IMR-90 (cell line): ENCODE data around the gene SLC9A7. TPM values are rescaled to one million over a fixed set of nuclear protein-coding genes. Genes with fewer than 3 reads are reported as not detected.

Experiments
- ATAC-seq: fragments of 200-7000 bp; cut with Tn5 transposase; 2 replicates; pipeline ENCODE4 v1.9.1; 2020; ENCODE audit warnings: low read depth, mild to moderate bottlenecking, moderate library complexity
- BruUV-seq: library from RNA; stranded (reverse); fragments of 400-500 nt; replicated peaks from 2 replicates; lab custom pipeline; 2021; lab: Mats Ljungman, UMichigan
- CTCF ChIA-PET: fragments of 300-600 bp; formaldehyde crosslinking; extraction: SDS; loops from one replicate; lab custom pipeline; 2021; ENCODE audit warnings: antibody characterized with exemption; lab: Yijun Ruan, JAX
- POLR2A ChIA-PET: fragments of 300-600 bp; sonication (Branson Sonifier 250); formaldehyde crosslinking; loops from one replicate; lab custom pipeline; 2022; ENCODE audit warnings: antibody characterized with exemption; ENCODE audit not compliant: unreplicated experiment; lab: Charles Lee
- DNase-seq: peaks from one replicate; pipeline ENCODE4 v3.0.0; 2013
- H2AFZ ChIP-seq: replicated peaks from 2 replicates; pipeline ENCODE3; 2013; ENCODE audit warnings: low read length, mild to moderate bottlenecking; ENCODE audit not compliant: poor library complexity
- H2AK5ac ChIP-seq: 2 replicates; pipeline ENCODE4 v1.6.1; 2013; ENCODE audit warnings: low read depth, low read length, inconsistent platforms
- H2AK9ac ChIP-seq: replicated peaks from 2 replicates; pipeline ENCODE3; 2013; ENCODE audit warnings: mild to moderate bottlenecking, low read depth, low read length, moderate library complexity; ENCODE audit not compliant: poor library complexity
- H2BK120ac ChIP-seq: 2 replicates; pipeline ENCODE4 v1.6.1; 2013; ENCODE audit warnings: low read depth, low read length, inconsistent platforms
- H2BK15ac ChIP-seq: 3 replicates; pipeline ENCODE4 v1.6.1; 2013; ENCODE audit warnings: low read depth, low read length, inconsistent platforms
- H2BK20ac ChIP-seq: 2 replicates; pipeline ENCODE4 v1.6.1; 2013; ENCODE audit warnings: low read depth, mild to moderate bottlenecking, inconsistent platforms, low read length, moderate library complexity
- H2BK5ac ChIP-seq: 2 replicates; pipeline ENCODE4 v1.6.1; 2013; ENCODE audit warnings: mild to moderate bottlenecking, low read depth, low read length, inconsistent platforms; ENCODE audit not compliant: poor library complexity, severe bottlenecking
- H3K14ac ChIP-seq: replicated peaks from 2 replicates; pipeline ENCODE4 v1.6.1; 2013; ENCODE audit warnings: low read depth, low read length, inconsistent platforms
- H3K18ac ChIP-seq: 2 replicates; pipeline ENCODE4 v1.6.1; 2013; ENCODE audit warnings: low read depth, low read length, control low read depth
- H3K23ac ChIP-seq: 2 replicates; pipeline ENCODE4 v1.6.1; 2013; ENCODE audit warnings: low read depth, low read length, inconsistent platforms
- H3K27ac ChIP-seq: 2 replicates; pipeline ENCODE4 v1.5.1; 2013; ENCODE audit warnings: mild to moderate bottlenecking, control low read depth, low read length; ENCODE audit not compliant: insufficient read depth
- H3K27me3 ChIP-seq: 2 replicates; pipeline ENCODE4 v1.6.1; 2013; ENCODE audit warnings: low read length; ENCODE audit not compliant: control insufficient read depth, insufficient read depth
- H3K36me3 ChIP-seq: 2 replicates; pipeline ENCODE4 v1.6.1; 2013; ENCODE audit warnings: low read length, mixed read lengths; ENCODE audit not compliant: control insufficient read depth, insufficient read depth
- H3K4ac ChIP-seq: 2 replicates; pipeline ENCODE4 v1.6.1; 2013; ENCODE audit warnings: low read depth, low read length, inconsistent platforms
- H3K4me1 ChIP-seq: 2 replicates; pipeline ENCODE4 v1.6.1; 2013; ENCODE audit warnings: low read length, mixed read lengths; ENCODE audit not compliant: control insufficient read depth, insufficient read depth
- H3K4me2 ChIP-seq: 2 replicates; pipeline ENCODE4 v1.6.1; 2013; ENCODE audit warnings: low read depth, mild to moderate bottlenecking, control low read depth, low read length, moderate library complexity
- H3K4me3 ChIP-seq: 2 replicates; pipeline ENCODE4 v1.5.1; 2013; ENCODE audit warnings: low read depth, mild to moderate bottlenecking, control low read depth, low read length, moderate library complexity; ENCODE audit not compliant: insufficient read depth
- H3K56ac ChIP-seq: 2 replicates; pipeline ENCODE4 v1.6.1; 2013; ENCODE audit warnings: low read length, inconsistent platforms; ENCODE audit not compliant: insufficient read depth; ENCODE audit errors: extremely low read depth
- H3K79me1 ChIP-seq, 2 experiments: 2 replicates each; pipeline ENCODE4 v1.6.1; 2013; ENCODE audit warnings: low read length in 2 of 2, inconsistent platforms in 1 of 2, low read depth in 1 of 2
- H3K9ac ChIP-seq: 2 replicates; pipeline ENCODE4 v1.6.1; 2013; ENCODE audit warnings: low read depth, low read length, control low read depth
- H3K9me1 ChIP-seq: 2 replicates; pipeline ENCODE4 v1.6.1; 2013; ENCODE audit warnings: low read length, inconsistent platforms; ENCODE audit not compliant: insufficient read depth
- H3K9me3 ChIP-seq: 2 replicates; pipeline ENCODE4 v1.6.1; 2013; ENCODE audit warnings: low read length; ENCODE audit not compliant: control insufficient read depth, insufficient read depth
- H4K20me1 ChIP-seq: 2 replicates; pipeline ENCODE4 v1.6.1; 2013; ENCODE audit warnings: low read length, inconsistent platforms; ENCODE audit not compliant: insufficient read depth
- H4K5ac ChIP-seq: 2 replicates; pipeline ENCODE4 v1.6.1; 2013; ENCODE audit warnings: mild to moderate bottlenecking, low read depth, low read length, control low read depth
- H4K8ac ChIP-seq, 2 experiments: 2 replicates each; pipeline ENCODE4 v1.6.1; 2013; ENCODE audit warnings: low read depth in 2 of 2, low read length in 2 of 2, control low read depth in 1 of 2, inconsistent platforms in 1 of 2
- H4K91ac ChIP-seq: 2 replicates; pipeline ENCODE4 v1.6.1; 2013; ENCODE audit warnings: low read depth, low read length, inconsistent platforms; ENCODE audit not compliant: insufficient read depth
- BHLHE40 ChIP-seq: fragments of 150-350 bp; IDR thresholded peaks from 2 replicates; pipeline ENCODE4 v1.6.1; 2016; ENCODE audit warnings: mild to moderate bottlenecking, low read depth, low read length
- CEBPB ChIP-seq: IDR thresholded peaks from 2 replicates; pipeline ENCODE4 v1.6.1; 2012; ENCODE audit warnings: low read depth, low read length, improper control_type of control experiment
- CHD1 ChIP-seq: IDR thresholded peaks from 2 replicates; pipeline ENCODE4 v1.6.1; 2012; ENCODE audit warnings: low read depth, low read length, improper control_type of control experiment
- CTCF ChIP-seq: conservative IDR thresholded peaks from 2 replicates; pipeline ENCODE4 v1.5.1; 2012; ENCODE audit warnings: mild to moderate bottlenecking, low read depth, low read length, improper control_type of control experiment
- ELK1 ChIP-seq: fragments of 150-350 bp; IDR thresholded peaks from 2 replicates; pipeline ENCODE4 v1.6.1; 2016; ENCODE audit warnings: low read depth, mild to moderate bottlenecking, low read length, moderate library complexity, borderline replicate concordance
- FOS ChIP-seq: fragments of 150-350 bp; IDR thresholded peaks from 2 replicates; pipeline ENCODE4 v1.6.1; 2016; ENCODE audit warnings: low read depth, low read length
- MAFK ChIP-seq: IDR thresholded peaks from 2 replicates; pipeline ENCODE4 v1.6.1; 2012; ENCODE audit warnings: low read depth, low read length, improper control_type of control experiment
- MAZ ChIP-seq: IDR thresholded peaks from 2 replicates; pipeline ENCODE4 v1.6.1; 2012; ENCODE audit warnings: low read depth, mild to moderate bottlenecking, low read length, improper control_type of control experiment, moderate library complexity, borderline replicate concordance
- MXI1 ChIP-seq: IDR thresholded peaks from 2 replicates; pipeline ENCODE4 v1.6.1; 2012; ENCODE audit warnings: low read depth, mild to moderate bottlenecking, low read length, moderate library complexity, borderline replicate concordance
- NFE2L2 ChIP-seq: fragments of 150-350 bp; IDR thresholded peaks from 2 replicates; pipeline ENCODE4 v1.6.1; 2016; ENCODE audit warnings: low read depth, mild to moderate bottlenecking, low read length
- POLR2A ChIP-seq: IDR thresholded peaks from 2 replicates; pipeline ENCODE4 v1.6.1; 2012; ENCODE audit warnings: mild to moderate bottlenecking, low read depth, low read length
- RAD21 ChIP-seq: IDR thresholded peaks from 2 replicates; pipeline ENCODE4 v1.6.1; 2012; ENCODE audit warnings: low read length, improper control_type of control experiment
- RCOR1 ChIP-seq: IDR thresholded peaks from 2 replicates; pipeline ENCODE4 v1.6.1; 2012; ENCODE audit warnings: mild to moderate bottlenecking, low read length, improper control_type of control experiment; ENCODE audit not compliant: insufficient replicate concordance
- RFX5 ChIP-seq: IDR thresholded peaks from 2 replicates; pipeline ENCODE4 v1.8.0; 2012; ENCODE audit warnings: low read depth, mild to moderate bottlenecking, low read length, moderate library complexity
- SMC3 ChIP-seq: fragments of 150-350 bp; IDR thresholded peaks from 2 replicates; pipeline ENCODE4 v1.6.1; 2016; ENCODE audit warnings: low read depth, mild to moderate bottlenecking, antibody characterized with exemption, low read length, moderate library complexity
- USF2 ChIP-seq: fragments of 150-350 bp; IDR thresholded peaks from 2 replicates; pipeline ENCODE4 v1.6.1; 2017; ENCODE audit warnings: mild to moderate bottlenecking, antibody characterized with exemption, low read length, low read depth
- WGBS, 2 experiments: methylation state at CpG; one replicate each; pipeline versions ENCODE4 v1.1.5 to v1.1.7; 2013; ENCODE audit warnings: missing lambda C conversion rate in 2 of 2; ENCODE audit not compliant: insufficient read length in 1 of 2; ENCODE audit errors: extremely low coverage in 2 of 2; 5-methylcytosine and 5-hydroxymethylcytosine counted together
- dilution Hi-C: fragments of 300-500 bp; cut with HindIII; formaldehyde crosslinking; loops from one replicate; pipeline ENCODE4 v1.14.3; 2018; ENCODE audit warnings: low sequenced_read_pairs; ENCODE audit not compliant: unreplicated experiment
- in situ Hi-C: fragments of 300-500 bp; cut with MboI; formaldehyde crosslinking; loops from 3 replicates; pipeline ENCODE4 v1.14.3; 2019; ENCODE audit warnings: low sequenced_read_pairs, inconsistent platforms, mixed read lengths
- intact Hi-C: fragments of 100-400 bp; cut with micrococcal nuclease; formaldehyde crosslinking; loops from 2 replicates; pipeline ENCODE4 v1.10.0; 2022
- polyA plus RNA-seq, 3 experiments: library from polyadenylated mRNA; depleted of rRNA; stranded (reverse); fragments of >200 nt; gene quantifications; 2 replicates each; pipeline ENCODE4 v1.2.3, GENCODE V29; 2012; ENCODE audit warnings: low replicate concordance in 1 of 3
- total RNA-seq: library from RNA; depleted of rRNA; stranded (reverse); fragments of >200 nt; gene quantifications from 2 replicates; pipeline ENCODE4 v1.2.3, GENCODE V29; 2012

SLC9A7 gene
- total and polyA plus RNA-seq, 2 of the 4 experiments (the other 2 are of a cell fraction) = 14.4 to 76.4 TPM

- intact Hi-C loops (loop anchor here (5.0 kb wide), 1 partner anchor 218 kb away; no protein-coding TSS in a partner anchor), in situ Hi-C loops (no loop called here), dilution Hi-C loops (no loop called here)
- no peak for ATAC-seq
- 0 out of 2 replicates have a peak, but pooled peaks cover 3% of the 10 kb centered on the region for H3K9me1 ChIP-seq
- H4K8ac ChIP-seq = no peak overlapping the region
- H3K27ac ChIP-seq = no peak overlapping the region
- H3K23ac ChIP-seq = no peak overlapping the region; the same call in 1 of the 2 replicates
- H4K5ac ChIP-seq = no peak overlapping the region
- H3K27me3 ChIP-seq = no peaks in the 10 kb centered on the region
- WGBS, 2 experiments = 100% methylated on average over 1 of the region's 1 CpG; no CpG with 5 or more reads in 1 of the 2 experiments
- H2BK120ac ChIP-seq = no peak overlapping the region
- H3K79me1 ChIP-seq = peaks cover 7 to 37% of the 10 kb centered on the region in 2 experiments; a peak in 2 of 4 replicates
- no peak overlapping the region for H2BK5ac ChIP-seq
- H4K91ac ChIP-seq = no peak overlapping the region
- no peak overlapping the region for H2BK15ac ChIP-seq
- H3K4me1 ChIP-seq = peaks cover 4% of the 10 kb centered on the region; the same call in 1 of the 2 replicates
- ChIA-PET CTCF (no interaction called here), POLR2A (no interaction called here)
- H3K4ac ChIP-seq = no peak overlapping the region
- no peak overlapping the region for H2AK9ac ChIP-seq
- TF ChIP-seq CEBPB = no peak
- no peak for TF ChIP-seq BHLHE40
- no peak for TF ChIP-seq MAZ
- no peak for TF ChIP-seq POLR2A
- TF ChIP-seq RCOR1 = no peak
- TF ChIP-seq CHD1 = no peak
- no peak for TF ChIP-seq ELK1
- TF ChIP-seq RAD21 = no peak
- no peak for TF ChIP-seq FOS
- TF ChIP-seq USF2 = no peak
- no peak for TF ChIP-seq RFX5
- TF ChIP-seq MXI1 = no peak
- TF ChIP-seq MAFK = no peak
- no peak for TF ChIP-seq NFE2L2
- TF ChIP-seq CTCF = no peak
- no peak for TF ChIP-seq SMC3
- no peak overlapping the region for H2AFZ ChIP-seq
- H3K36me3 ChIP-seq = no peaks in the 10 kb centered on the region
- H3K4me2 ChIP-seq = no peak overlapping the region
- no peak overlapping the region for H3K56ac ChIP-seq
- BruUV-seq = no TSS peak
- DNase-seq = no peak
- H3K14ac ChIP-seq = no peak overlapping the region
- H3K4me3 ChIP-seq = no peak overlapping the region
- H2AK5ac ChIP-seq = no peak overlapping the region
- H3K9ac ChIP-seq = no peak overlapping the region
- no peaks in the 10 kb centered on the region for H3K9me3 ChIP-seq
- H4K20me1 ChIP-seq = no peaks in the 10 kb centered on the region
- H3K18ac ChIP-seq = no peak overlapping the region
- 0 out of 2 replicates have a peak overlapping the region, but pooled peaks have one; percentile 10 for H2BK20ac ChIP-seq
Measured at GRCh38 chrX:46579250-46579649, 179.7 kb downstream of the SLC9A7 start.
